Liver (tissue), 9 donors: ENCODE measurements around the gene BARHL1. TPM values are rescaled to one million over a fixed set of nuclear protein-coding genes. Genes with fewer than 3 reads are reported as not detected.

Experiments used
- DNase-seq: peaks from one replicate; pipeline ENCODE4 v3.0.0-alpha.2; 2017; ENCODE audit warnings: low spot score
- H3K27ac ChIP-seq, 2 donors: one replicate each; pipeline ENCODE4 v1.7.0; 2013; ENCODE audit warnings: inconsistent platforms in 2 of 2, low read length in 2 of 2, control low read depth in 1 of 2, low read depth in 1 of 2, mild to moderate bottlenecking in 1 of 2
- H3K27me3 ChIP-seq, 4 donors: one replicate each; pipeline versions ENCODE4 v1.6.1 to v1.7.0; 2013; ENCODE audit warnings: low read length in 3 of 4, inconsistent platforms in 1 of 4, mild to moderate bottlenecking in 1 of 4, moderate library complexity in 1 of 4; ENCODE audit not compliant: control insufficient read depth in 4 of 4, insufficient read depth in 4 of 4
- H3K36me3 ChIP-seq, 4 donors: one replicate each; pipeline versions ENCODE4 v1.6.1 to v1.7.0; 2013; ENCODE audit warnings: low read length in 3 of 4, mild to moderate bottlenecking in 3 of 4, low read depth in 1 of 4, moderate library complexity in 1 of 4; ENCODE audit not compliant: control insufficient read depth in 4 of 4, insufficient read depth in 3 of 4
- H3K4me1 ChIP-seq, 4 donors: one replicate each; pipeline versions ENCODE4 v1.6.1 to v1.7.0; 2013; ENCODE audit warnings: low read length in 3 of 4, mild to moderate bottlenecking in 3 of 4, moderate library complexity in 1 of 4; ENCODE audit not compliant: control insufficient read depth in 4 of 4, insufficient read depth in 4 of 4
- H3K4me3 ChIP-seq, 3 donors: one replicate each; pipeline versions ENCODE4 v1.6.1 to v1.7.0; 2013; ENCODE audit warnings: low read length in 3 of 3, control low read depth in 1 of 3, low read depth in 1 of 3, mild to moderate bottlenecking in 1 of 3
- H3K9ac ChIP-seq, 2 donors: one replicate each; pipeline ENCODE4 v1.7.0; 2013; ENCODE audit warnings: low read length in 2 of 2, mild to moderate bottlenecking in 2 of 2, moderate library complexity in 2 of 2, control low read depth in 1 of 2, low read depth in 1 of 2
- H3K9me3 ChIP-seq, 4 donors: one replicate each; pipeline versions ENCODE4 v1.6.1 to v1.7.0; 2013; ENCODE audit warnings: low read length in 3 of 4; ENCODE audit not compliant: control insufficient read depth in 4 of 4
- ATF3 ChIP-seq: IDR thresholded peaks from 2 replicates; pipeline ENCODE4 v1.6.1; 2016; ENCODE audit warnings: antibody characterized with exemption
- CTCF ChIP-seq: fragments of 150-350 bp; IDR thresholded peaks from 2 replicates; pipeline ENCODE4 v1.5.1; 2017; ENCODE audit warnings: improper control_type of control experiment, low read depth, low read length; ENCODE audit not compliant: missing input control
- EGR1 ChIP-seq, 2 donors: IDR thresholded peaks; 2 replicates each; pipeline ENCODE4 v1.6.1; 2016 to 2018; ENCODE audit warnings: antibody characterized with exemption in 2 of 2, low read depth in 2 of 2
- FOXA1 ChIP-seq: IDR thresholded peaks from 2 replicates; pipeline ENCODE4 v1.6.1; 2016; ENCODE audit warnings: antibody characterized with exemption
- FOXA2 ChIP-seq: IDR thresholded peaks from 2 replicates; pipeline ENCODE4 v1.6.1; 2016; ENCODE audit warnings: antibody characterized with exemption
- GABPA ChIP-seq, 2 donors: IDR thresholded peaks in 1 of 2; conservative IDR thresholded peaks in 1 of 2; 2 replicates each; pipeline ENCODE4 v1.6.1; 2016; ENCODE audit warnings: antibody characterized with exemption in 2 of 2, mild to moderate bottlenecking in 1 of 2, moderate library complexity in 1 of 2
- HNF4A ChIP-seq, 2 donors: conservative IDR thresholded peaks; 2 replicates each; pipeline ENCODE4 v1.6.1; 2016; ENCODE audit warnings: antibody characterized with exemption in 2 of 2, mild to moderate bottlenecking in 2 of 2
- HNF4G ChIP-seq: IDR thresholded peaks from 2 replicates; pipeline ENCODE4 v1.6.1; 2016; ENCODE audit warnings: antibody characterized with exemption
- MAX ChIP-seq: IDR thresholded peaks from 2 replicates; pipeline ENCODE4 v1.6.1; 2016; ENCODE audit warnings: antibody characterized with exemption
- NR2F2 ChIP-seq: IDR thresholded peaks from 2 replicates; pipeline ENCODE4 v1.6.1; 2016; ENCODE audit warnings: antibody characterized with exemption
- RAD21 ChIP-seq, 2 donors: IDR thresholded peaks; 2 replicates each; pipeline ENCODE4 v1.6.1; 2016; ENCODE audit warnings: antibody characterized with exemption in 2 of 2, mild to moderate bottlenecking in 2 of 2
- REST ChIP-seq: IDR thresholded peaks from 2 replicates; pipeline ENCODE4 v1.6.1; 2016; ENCODE audit warnings: antibody characterized with exemption, mild to moderate bottlenecking
- RXRA ChIP-seq, 2 donors: IDR thresholded peaks; 2 replicates each; pipeline ENCODE4 v1.6.1; 2017 to 2018; ENCODE audit warnings: antibody characterized with exemption in 2 of 2, mild to moderate bottlenecking in 1 of 2
- SP1 ChIP-seq: IDR thresholded peaks from 2 replicates; pipeline ENCODE4 v1.6.1; 2018; ENCODE audit warnings: antibody characterized with exemption, mild to moderate bottlenecking
- TAF1 ChIP-seq: conservative IDR thresholded peaks from 2 replicates; pipeline ENCODE4 v1.6.1; 2016; ENCODE audit warnings: antibody characterized with exemption, mild to moderate bottlenecking
- YY1 ChIP-seq: IDR thresholded peaks from 2 replicates; pipeline ENCODE4 v1.6.1; 2016; ENCODE audit warnings: antibody characterized with exemption, mild to moderate bottlenecking
- ZBTB33 ChIP-seq: IDR thresholded peaks from 2 replicates; pipeline ENCODE4 v1.6.1; 2016; ENCODE audit warnings: antibody characterized with exemption
- WGBS: extraction: QIAGEN DNeasy Blood & Tissue Kit; methylation state at CpG from one replicate; pipeline ENCODE4 v1.1.7; 2013; 5-methylcytosine and 5-hydroxymethylcytosine counted together
- polyA plus RNA-seq, 2 donors: library from polyadenylated mRNA; stranded (reverse) in 1 of 2; unstranded in 1 of 2; fragments of 200-250 nt in 1 of 2; fragments of >200 nt in 1 of 2; fragmentation: Nextera tagmentation in 1 of 2; extraction: Ambion mirVana in 1 of 2; gene quantifications; one replicate each; pipeline versions ENCODE4 v1.2.1 to v1.2.3, GENCODE V29; 2013 to 2015
- total RNA-seq, 2 donors: library from RNA; depleted of rRNA; stranded (reverse); fragments of >200 nt; gene quantifications; one replicate each; pipeline ENCODE4 v1.2.3, GENCODE V29; 2014
- donor health status: healthy.
- donor health status: healthy.
- donor health status: healthy.
- donor health status: healthy.
- donor health status: healthy.

The BARHL1 gene
- total and polyA plus RNA-seq, 4 donors: not detected

- H3K27ac ChIP-seq: no peak overlapping the region
- no peak overlapping the region for H3K4me3 ChIP-seq
- 87% methylated on average over 7 of the region's 7 CpGs for WGBS
- H3K9me3 ChIP-seq: no peaks in the 10 kb centered on the region
- H3K36me3 ChIP-seq: peaks cover 10 to 59% (median 35%) of the 10 kb centered on the region in 4 donors
- no peak for DNase-seq
- H3K9ac ChIP-seq: no peak overlapping the region
- H3K4me1 ChIP-seq: no peaks in the 10 kb centered on the region
- no peaks in the 10 kb centered on the region for H3K27me3 ChIP-seq
- TF ChIP-seq MAX (no peak), SP1 (no peak), ZBTB33 (no peak), RXRA (IDR thresholded peaks at IDR 0.05) (no peak), NR2F2 (no peak), EGR1 (IDR thresholded peaks at IDR 0.05; ENCODE audit: low read depth in 2 of 2) (no peak), REST (no peak), CTCF (no peak), HNF4A (conservative IDR thresholded peaks at IDR 0.05) (no peak), TAF1 (no peak), RAD21 (IDR thresholded peaks at IDR 0.05) (no peak), HNF4G (no peak), ATF3 (no peak), GABPA (IDR thresholded peaks at IDR 0.05 in 1 of 2, conservative IDR thresholded peaks at IDR 0.05 in 1 of 2) (no peak), YY1 (no peak), FOXA1 (no peak)
Measured at GRCh38 chr9:132627106-132627505, 44.7 kb downstream of the BARHL1 start.

GRCh38 chr9:132627594-132627993 lies 45.2 kb downstream of the BARHL1 start:
- no peak overlapping the region for H3K9ac ChIP-seq
- H3K27ac ChIP-seq: no peak overlapping the region
- WGBS: 96% methylated on average over 11 of the region's 11 CpGs
- H3K4me3 ChIP-seq: no peak overlapping the region
- no peaks in the 10 kb centered on the region for H3K27me3 ChIP-seq
- no peak for DNase-seq
- no peaks in the 10 kb centered on the region for H3K9me3 ChIP-seq
- H3K36me3 ChIP-seq: peaks cover 8 to 55% (median 34%) of the 10 kb centered on the region in 4 donors
- H3K4me1 ChIP-seq: no peaks in the 10 kb centered on the region
- TF ChIP-seq YY1 (no peak), REST (no peak), SP1 (no peak), FOXA2 (no peak), HNF4A (conservative IDR thresholded peaks at IDR 0.05) (no peak), ATF3 (no peak), NR2F2 (no peak), FOXA1 (no peak), RAD21 (IDR thresholded peaks at IDR 0.05) (no peak), CTCF (no peak), GABPA (IDR thresholded peaks at IDR 0.05 in 1 of 2, conservative IDR thresholded peaks at IDR 0.05 in 1 of 2) (no peak), TAF1 (no peak)
